Measurements from ENCODE around the gene OGFOD3. TPM values are rescaled to one million over a fixed set of nuclear protein-coding genes. Genes with fewer than 3 reads are reported as not detected.

OGFOD3 gene
- total and polyA plus RNA-seq, 2 experiments from 2014 or later: 9.6 to 24.6 TPM

- no peak for TF ChIP-seq ZNF462 (CRISPR knock-in tag; IDR thresholded peaks at IDR 0.05)
- no peak for TF ChIP-seq EZH2 (IDR thresholded peaks at IDR 0.05; ENCODE audit: low read depth, unreplicated experiment)
- TF ChIP-seq NANOG (IDR thresholded peaks at IDR 0.05; ENCODE audit: borderline replicate concordance): no peak
- no peak for TF ChIP-seq JUNB (IDR thresholded peaks at IDR 0.05; ENCODE audit: unreplicated experiment)
- TF ChIP-seq EZH2phosphoT487 (IDR thresholded peaks at IDR 0.05; ENCODE audit: unreplicated experiment): no peak
- TF ChIP-seq STAT1 (IDR thresholded peaks at IDR 0.05; ENCODE audit: unreplicated experiment): no peak
- TF ChIP-seq POLR2AphosphoS5 (IDR thresholded peaks at IDR 0.05; ENCODE audit: low read depth): no peak
- no peak for TF ChIP-seq ZNF331 (CRISPR knock-in tag; IDR thresholded peaks at IDR 0.05; ENCODE audit: low read depth)
- TF ChIP-seq CREB1 (CRISPR knock-in tag; IDR thresholded peaks at IDR 0.05; ENCODE audit: low read depth): no peak
These were observed 46.7 kb upstream of the OGFOD3 start (continued) for GRCh38 chr17:82465023-82465603.

- Mint-ChIP-seq H3K9me3 (no peaks in the 10 kb centered on the region), H3K36me3 (ENCODE audit: low read depth) (peaks cover 67% of the 10 kb centered on the region), H3K27ac (no peak overlapping the region), H3K4me3 (no peak overlapping the region), H3K27me3 (ENCODE audit: insufficient read depth, low read depth, poor library complexity) (peaks cover 6% of the 10 kb centered on the region), H3K4me1 (no peaks in the 10 kb centered on the region)
- Histone ChIP-seq H3K79me2 (replicated peaks; ENCODE audit: insufficient read depth) (peaks cover 5% of the 10 kb centered on the region), H2AFZ (no peak overlapping the region), H3F3A (replicated peaks; ENCODE audit: low read depth) (0 out of 2 replicates have a peak, but pooled peaks cover 3% of the 10 kb centered on the region), H3K27ac (ENCODE audit: low read depth) (no peak overlapping the region), H3K4me3 (no peak overlapping the region), H3K36me3 (ENCODE audit: insufficient read depth) (peaks cover 12% of the 10 kb centered on the region), H3K4me2 (no peak overlapping the region), H3K9me2 (ENCODE audit: insufficient read depth) (no peaks in the 10 kb centered on the region), H3K4me1 (ENCODE audit: insufficient read depth) (no peaks in the 10 kb centered on the region), H4K20me1 (replicated peaks; ENCODE audit: insufficient read depth) (peaks cover 6% of the 10 kb centered on the region), H3K27me3 (ENCODE audit: insufficient read depth) (no peaks in the 10 kb centered on the region)
- ATAC-seq (no peak), DNase-seq (ENCODE audit: low spot score) (no peak)
- TF ChIP-seq CTCF (conservative IDR thresholded peaks at IDR 0.05; ENCODE audit: low read depth in 2 of 2): no peak
- no peak for TF ChIP-seq ZNF114 (CRISPR knock-in tag; IDR thresholded peaks at IDR 0.05)
- TF ChIP-seq EZH2 (IDR thresholded peaks at IDR 0.05; ENCODE audit: low read depth, unreplicated experiment): no peak
- TF ChIP-seq JUNB (IDR thresholded peaks at IDR 0.05; ENCODE audit: unreplicated experiment): no peak
- TF ChIP-seq CREB1 (CRISPR knock-in tag; IDR thresholded peaks at IDR 0.05; ENCODE audit: low read depth): no peak
- TF ChIP-seq ZNF331 (CRISPR knock-in tag; IDR thresholded peaks at IDR 0.05; ENCODE audit: low read depth): no peak
- no peak for TF ChIP-seq POLR2AphosphoS5 (IDR thresholded peaks at IDR 0.05; ENCODE audit: low read depth)
- TF ChIP-seq EZH2phosphoT487 (IDR thresholded peaks at IDR 0.05; ENCODE audit: unreplicated experiment): no peak
- TF ChIP-seq ETS1 (IDR thresholded peaks at IDR 0.05): no peak
These were observed 46.2 kb upstream of the OGFOD3 start for GRCh38 chr17:82464567-82464929.
